ENCODE results near the gene CD46.

GRCh38 chr1:207815913-207816291 is 64.0 kb downstream of the CD46 start:
- TF ChIP-seq CTCF (IDR thresholded peaks at IDR 0.05) (no peak), POLR2A (IDR thresholded peaks at IDR 0.05) (no peak), POLR2AphosphoS5 (IDR thresholded peaks at IDR 0.05) (no peak)
